K562 (cell line): Measurements from ENCODE around the gene MINK1. TPM values are rescaled to one million over a fixed set of nuclear protein-coding genes. Genes with fewer than 3 reads are reported as not detected.

Experiments used
- BHLHE40 ChIP-seq: IDR thresholded peaks from 2 replicates; pipeline ENCODE4 v1.6.1; 2011; ENCODE audit warnings: low read length, improper control_type of control experiment
- CC2D1A ChIP-seq: fragments of 450-650 bp; IDR thresholded peaks from 2 replicates; pipeline ENCODE4 v1.6.1; 2017; ENCODE audit warnings: mild to moderate bottlenecking
- CTBP1 ChIP-seq: fragments of 450-650 bp; IDR thresholded peaks from 2 replicates; pipeline ENCODE4 v1.6.1; 2016; ENCODE audit warnings: borderline replicate concordance
- HDAC8 ChIP-seq: fragments of 450-650 bp; IDR thresholded peaks from 2 replicates; pipeline ENCODE4 v1.6.1; 2016; ENCODE audit warnings: mild to moderate bottlenecking, missing genetic modification characterization, moderate library complexity, missing compliant biosample characterization
- KHSRP ChIP-seq: fragments of 450-650 bp; IDR thresholded peaks from 2 replicates; pipeline ENCODE4 v1.6.1; 2017
- MBD2 ChIP-seq: sonication (generic); IDR thresholded peaks from 2 replicates; pipeline ENCODE4 v1.6.1; 2016; ENCODE audit warnings: low read depth, borderline replicate concordance
- PHF8 ChIP-seq: fragments of 200-600 bp; sonication (generic); IDR thresholded peaks from 2 replicates; pipeline ENCODE4 v1.6.1; 2012; ENCODE audit warnings: mixed run types, mild to moderate bottlenecking, inconsistent platforms, low read length, moderate library complexity, borderline replicate concordance
- RAD21 ChIP-seq, 2 experiments: fragments of 250-450 bp in 1 of 2; fragments of 450-650 bp in 1 of 2; sonication (Bioruptor Pico) in 1 of 2; formaldehyde crosslinking in 1 of 2; IDR thresholded peaks in 1 of 2; conservative IDR thresholded peaks in 1 of 2; 2 replicates each; pipeline versions ENCODE4 v1.4.0 to v1.8.0; 2020 to 2022; ENCODE audit warnings: mild to moderate bottlenecking in 2 of 2, moderate library complexity in 1 of 2
- RBM15 ChIP-seq: fragments of 200-400 bp; formaldehyde crosslinking; IDR thresholded peaks from 2 replicates; pipeline ENCODE4 v1.6.1; 2018; ENCODE audit warnings: mild to moderate bottlenecking, low read length, moderate library complexity; ENCODE audit not compliant: insufficient read depth
- ZNF347 ChIP-seq: fragments of 450-650 bp; formaldehyde crosslinking; IDR thresholded peaks from 2 replicates; pipeline ENCODE4 v1.4.0; 2020; ENCODE audit warnings: low read depth, mild to moderate bottlenecking, moderate library complexity
- ZNF589 ChIP-seq: fragments of 200-800 bp; sonication (Bioruptor generic); IDR thresholded peaks from 2 replicates; pipeline ENCODE4 v1.6.1; 2016; ENCODE audit warnings: low read depth, missing genetic modification characterization, missing compliant biosample characterization
- polyA plus RNA-seq, 8 experiments: library from polyadenylated mRNA; depleted of rRNA in 4 of 8; stranded (reverse) in 5 of 8; unstranded in 3 of 8; fragments of >200 nt; fragmentation: Nextera tagmentation in 2 of 8; fragmentation: Illumina TruSeq in 1 of 8; extraction: Ambion mirVana in 2 of 8; extraction: Trizol in 1 of 8; gene quantifications; 2 replicates each; pipeline versions ENCODE4 v1.2.1 to v1.2.3, GENCODE V29; 2011 to 2014; ENCODE audit warnings: inconsistent platforms in 1 of 8, missing spikeins in 1 of 8
- total RNA-seq, 7 experiments: library from RNA; depleted of rRNA in 6 of 7; stranded (reverse); fragments of >200 nt in 6 of 7; fragmentation: Illumina TruSeq in 2 of 7; extraction: Trizol in 2 of 7; gene quantifications; 2 replicates each; pipeline versions ENCODE4 v1.2.1 to v1.2.3, GENCODE V29; 2011 to 2021; ENCODE audit warnings: low replicate concordance in 1 of 7
- TF ChIP-seq, protein P1 (sequence below), 2 experiments: fragments of 250-450 bp in 1 of 2; fragments of 450-650 bp in 1 of 2; sonication (Bioruptor Pico) in 1 of 2; IDR thresholded peaks; 2 replicates each; pipeline versions ENCODE4 v1.6.1 to v1.8.0; 2016 to 2021; ENCODE audit warnings: mild to moderate bottlenecking in 2 of 2, moderate library complexity in 2 of 2, missing compliant biosample characterization in 1 of 2, missing genetic modification characterization in 1 of 2
- TF ChIP-seq, protein P2 (sequence below), 3 experiments: IDR thresholded peaks in 2 of 3; conservative IDR thresholded peaks in 1 of 3; 2 replicates each; pipeline ENCODE4 v1.5.1; 2011 to 2012; ENCODE audit warnings: low read length in 3 of 3, mild to moderate bottlenecking in 3 of 3, control low read depth in 2 of 3, improper control_type of control experiment in 1 of 3, inconsistent platforms in 1 of 3, low read depth in 1 of 3, mixed read lengths in 1 of 3, moderate library complexity in 1 of 3; ENCODE audit not compliant: insufficient read depth in 2 of 3
- TF ChIP-seq, protein P3 (sequence below), 2 experiments: fragments of 450-650 bp; IDR thresholded peaks; 2 replicates each; pipeline ENCODE4 v1.6.1; 2016
- TF ChIP-seq, protein P4 (sequence below), 2 experiments: IDR thresholded peaks; 2 replicates each; pipeline ENCODE4 v1.6.1; 2011; ENCODE audit warnings: borderline replicate concordance in 1 of 2, control low read depth in 1 of 2, low read depth in 1 of 2, low read length in 1 of 2, mild to moderate bottlenecking in 1 of 2, mixed read lengths in 1 of 2, moderate library complexity in 1 of 2; ENCODE audit not compliant: insufficient read depth in 1 of 2, insufficient read length in 1 of 2, poor library complexity in 1 of 2, severe bottlenecking in 1 of 2; ENCODE audit errors: extremely low read depth in 1 of 2
- TF ChIP-seq, protein P5 (sequence below): fragments of 450-650 bp; IDR thresholded peaks from 2 replicates; pipeline ENCODE4 v1.6.1; 2016; ENCODE audit warnings: borderline replicate concordance
- TF ChIP-seq, protein P6 (sequence below): sonication (generic); formaldehyde crosslinking; IDR thresholded peaks from 2 replicates; pipeline ENCODE4 v1.8.1; 2023; ENCODE audit warnings: mild to moderate bottlenecking, missing genetic modification reagents

Gene MINK1
- total and polyA plus RNA-seq, 9 of the 15 experiments (the other 6 are each of a cell fraction or from before 2014, with no cell fraction given), result 0.11 to 54.2 (median 14.9) TPM

DNA sequence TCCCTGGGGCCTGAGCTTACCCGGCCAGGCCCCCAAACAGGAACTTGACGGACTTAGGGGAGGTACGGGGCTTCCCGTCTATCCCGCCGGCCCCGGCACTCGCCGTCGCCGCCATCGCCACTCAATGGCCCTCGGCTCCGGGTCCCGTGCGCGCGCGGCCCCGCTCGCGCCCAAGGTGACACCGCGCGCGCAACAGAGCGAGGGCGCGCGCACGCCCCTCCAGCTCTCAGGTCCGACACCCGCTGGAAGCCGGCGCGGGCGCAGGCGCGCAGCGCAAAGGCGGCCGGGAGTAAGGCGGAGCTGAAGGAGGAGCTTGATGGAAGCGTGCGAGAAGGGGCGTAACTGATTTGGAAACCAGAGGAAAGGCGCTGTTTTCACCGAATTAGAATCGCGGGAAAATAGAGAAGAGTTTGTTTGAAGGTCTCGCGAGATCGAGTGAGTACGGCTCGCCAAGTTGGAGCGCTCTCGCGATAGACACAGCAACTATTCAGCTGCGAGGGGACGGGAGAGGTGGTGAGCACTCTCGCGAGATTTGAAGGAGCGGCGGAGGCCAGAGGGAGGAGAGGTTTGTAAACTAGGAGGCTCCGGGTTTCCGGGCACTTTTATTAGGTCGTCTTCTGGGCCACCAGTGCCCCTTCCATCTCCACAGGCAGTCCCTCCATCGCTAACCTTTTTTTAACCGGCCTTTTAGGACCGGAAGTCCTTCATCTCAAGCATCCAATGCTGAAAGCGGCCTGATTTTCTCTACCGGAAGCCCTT lies 106.8 kb downstream of the MINK1 start, which contains the start of the genes RNF167 and SLC25A11 (continued):
- TF ChIP-seq, protein P1, sequence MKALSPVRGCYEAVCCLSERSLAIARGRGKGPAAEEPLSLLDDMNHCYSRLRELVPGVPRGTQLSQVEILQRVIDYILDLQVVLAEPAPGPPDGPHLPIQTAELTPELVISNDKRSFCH (CRISPR knock-in tag; IDR thresholded peaks at IDR 0.05), result no peak
- TF ChIP-seq, protein P1 (tag; IDR thresholded peaks at IDR 0.05), result no peak
- TF ChIP-seq ZNF347 (CRISPR knock-in tag) (no peak), BHLHE40 (peak; percentile 92), CTBP1 (peak; percentile 93), HDAC8 (tag) (0 out of 2 replicates have a peak, but pooled peaks have one; percentile 43), PHF8 (peak; percentile 80), MBD2 (no peak; the same call in 1 of the 2 replicates), KHSRP (no peak), RAD21 (CRISPR knock-in tag; conservative IDR thresholded peaks at IDR 0.05 in 1 of 2, IDR thresholded peaks at IDR 0.05 in 1 of 2) (no peak), CC2D1A (0 out of 2 replicates have a peak, but pooled peaks have one; percentile 34), ZNF589 (peak; percentile 80; the same call in 1 of the 2 replicates), RBM15 (no peak)
- TF ChIP-seq, protein P2, sequence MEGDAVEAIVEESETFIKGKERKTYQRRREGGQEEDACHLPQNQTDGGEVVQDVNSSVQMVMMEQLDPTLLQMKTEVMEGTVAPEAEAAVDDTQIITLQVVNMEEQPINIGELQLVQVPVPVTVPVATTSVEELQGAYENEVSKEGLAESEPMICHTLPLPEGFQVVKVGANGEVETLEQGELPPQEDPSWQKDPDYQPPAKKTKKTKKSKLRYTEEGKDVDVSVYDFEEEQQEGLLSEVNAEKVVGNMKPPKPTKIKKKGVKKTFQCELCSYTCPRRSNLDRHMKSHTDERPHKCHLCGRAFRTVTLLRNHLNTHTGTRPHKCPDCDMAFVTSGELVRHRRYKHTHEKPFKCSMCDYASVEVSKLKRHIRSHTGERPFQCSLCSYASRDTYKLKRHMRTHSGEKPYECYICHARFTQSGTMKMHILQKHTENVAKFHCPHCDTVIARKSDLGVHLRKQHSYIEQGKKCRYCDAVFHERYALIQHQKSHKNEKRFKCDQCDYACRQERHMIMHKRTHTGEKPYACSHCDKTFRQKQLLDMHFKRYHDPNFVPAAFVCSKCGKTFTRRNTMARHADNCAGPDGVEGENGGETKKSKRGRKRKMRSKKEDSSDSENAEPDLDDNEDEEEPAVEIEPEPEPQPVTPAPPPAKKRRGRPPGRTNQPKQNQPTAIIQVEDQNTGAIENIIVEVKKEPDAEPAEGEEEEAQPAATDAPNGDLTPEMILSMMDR (IDR thresholded peaks at IDR 0.05 in 2 of 3, conservative IDR thresholded peaks at IDR 0.05 in 1 of 3; ENCODE audit: insufficient read depth in 2 of 3, low read depth in 1 of 3, low read length in 3 of 3), result peak in 1 of 3 experiments; percentile 21; a peak in 1 of 6 replicates
- TF ChIP-seq, protein P3, sequence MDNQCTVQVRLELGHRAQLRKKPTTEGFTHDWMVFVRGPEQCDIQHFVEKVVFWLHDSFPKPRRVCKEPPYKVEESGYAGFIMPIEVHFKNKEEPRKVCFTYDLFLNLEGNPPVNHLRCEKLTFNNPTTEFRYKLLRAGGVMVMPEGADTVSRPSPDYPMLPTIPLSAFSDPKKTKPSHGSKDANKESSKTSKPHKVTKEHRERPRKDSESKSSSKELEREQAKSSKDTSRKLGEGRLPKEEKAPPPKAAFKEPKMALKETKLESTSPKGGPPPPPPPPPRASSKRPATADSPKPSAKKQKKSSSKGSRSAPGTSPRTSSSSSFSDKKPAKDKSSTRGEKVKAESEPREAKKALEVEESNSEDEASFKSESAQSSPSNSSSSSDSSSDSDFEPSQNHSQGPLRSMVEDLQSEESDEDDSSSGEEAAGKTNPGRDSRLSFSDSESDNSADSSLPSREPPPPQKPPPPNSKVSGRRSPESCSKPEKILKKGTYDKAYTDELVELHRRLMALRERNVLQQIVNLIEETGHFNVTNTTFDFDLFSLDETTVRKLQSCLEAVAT (IDR thresholded peaks at IDR 0.05), result no peak
- TF ChIP-seq, protein P4, sequence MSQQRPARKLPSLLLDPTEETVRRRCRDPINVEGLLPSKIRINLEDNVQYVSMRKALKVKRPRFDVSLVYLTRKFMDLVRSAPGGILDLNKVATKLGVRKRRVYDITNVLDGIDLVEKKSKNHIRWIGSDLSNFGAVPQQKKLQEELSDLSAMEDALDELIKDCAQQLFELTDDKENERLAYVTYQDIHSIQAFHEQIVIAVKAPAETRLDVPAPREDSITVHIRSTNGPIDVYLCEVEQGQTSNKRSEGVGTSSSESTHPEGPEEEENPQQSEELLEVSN (IDR thresholded peaks at IDR 0.05; ENCODE audit: borderline replicate concordance in 1 of 2, extremely low read depth in 1 of 2, insufficient read depth in 1 of 2, insufficient read length in 1 of 2, low read depth in 1 of 2, low read length in 1 of 2, poor library complexity in 1 of 2, severe bottlenecking in 1 of 2), result peak in 1 of 2 experiments; percentile 57
- TF ChIP-seq, protein P5, sequence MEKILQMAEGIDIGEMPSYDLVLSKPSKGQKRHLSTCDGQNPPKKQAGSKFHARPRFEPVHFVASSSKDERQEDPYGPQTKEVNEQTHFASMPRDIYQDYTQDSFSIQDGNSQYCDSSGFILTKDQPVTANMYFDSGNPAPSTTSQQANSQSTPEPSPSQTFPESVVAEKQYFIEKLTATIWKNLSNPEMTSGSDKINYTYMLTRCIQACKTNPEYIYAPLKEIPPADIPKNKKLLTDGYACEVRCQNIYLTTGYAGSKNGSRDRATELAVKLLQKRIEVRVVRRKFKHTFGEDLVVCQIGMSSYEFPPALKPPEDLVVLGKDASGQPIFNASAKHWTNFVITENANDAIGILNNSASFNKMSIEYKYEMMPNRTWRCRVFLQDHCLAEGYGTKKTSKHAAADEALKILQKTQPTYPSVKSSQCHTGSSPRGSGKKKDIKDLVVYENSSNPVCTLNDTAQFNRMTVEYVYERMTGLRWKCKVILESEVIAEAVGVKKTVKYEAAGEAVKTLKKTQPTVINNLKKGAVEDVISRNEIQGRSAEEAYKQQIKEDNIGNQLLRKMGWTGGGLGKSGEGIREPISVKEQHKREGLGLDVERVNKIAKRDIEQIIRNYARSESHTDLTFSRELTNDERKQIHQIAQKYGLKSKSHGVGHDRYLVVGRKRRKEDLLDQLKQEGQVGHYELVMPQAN, result no peak
- TF ChIP-seq, protein P6, sequence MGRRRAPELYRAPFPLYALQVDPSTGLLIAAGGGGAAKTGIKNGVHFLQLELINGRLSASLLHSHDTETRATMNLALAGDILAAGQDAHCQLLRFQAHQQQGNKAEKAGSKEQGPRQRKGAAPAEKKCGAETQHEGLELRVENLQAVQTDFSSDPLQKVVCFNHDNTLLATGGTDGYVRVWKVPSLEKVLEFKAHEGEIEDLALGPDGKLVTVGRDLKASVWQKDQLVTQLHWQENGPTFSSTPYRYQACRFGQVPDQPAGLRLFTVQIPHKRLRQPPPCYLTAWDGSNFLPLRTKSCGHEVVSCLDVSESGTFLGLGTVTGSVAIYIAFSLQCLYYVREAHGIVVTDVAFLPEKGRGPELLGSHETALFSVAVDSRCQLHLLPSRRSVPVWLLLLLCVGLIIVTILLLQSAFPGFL (CRISPR knock-in tag), result no peak
